ENCODE measurements around the gene COMTD1. TPM values are rescaled to one million over a fixed set of nuclear protein-coding genes. Genes with fewer than 3 reads are reported as not detected.
"Not testable (repeated sequence)": the region's sequence is repeated elsewhere in the genome, so short reads cannot be mapped to it uniquely, and the experiment has no call there.

Gene COMTD1
- total RNA-seq, 2 donors from 2014 or later: 22.3 to 58.9 TPM

DNA sequence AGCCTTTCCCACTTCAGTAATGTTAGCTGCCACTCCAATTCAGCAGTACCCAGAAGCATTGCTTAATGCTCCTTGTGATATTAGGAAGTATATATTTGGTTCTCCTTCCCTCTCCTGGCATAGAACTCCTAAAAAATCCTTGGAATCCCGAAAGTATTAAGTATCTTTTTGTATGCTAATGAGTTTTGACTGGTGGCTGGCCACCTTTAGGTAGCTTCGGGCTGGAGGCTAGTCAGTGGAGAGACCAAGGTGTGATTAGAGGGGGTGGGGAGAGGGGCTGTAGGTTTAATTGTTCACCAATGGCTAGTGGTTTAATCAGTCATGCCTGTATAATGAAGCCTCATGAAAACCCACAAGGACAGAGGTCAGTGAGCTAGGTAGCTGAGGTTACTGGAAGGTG lies 12.2 kb downstream of the COMTD1 start:
- DNase-seq (ENCODE audit: low spot score): no peak
- H3K36me3 Mint-ChIP-seq: peaks cover 41% of the 10 kb centered on the region
- H3K27me3 Mint-ChIP-seq: no peaks in the 10 kb centered on the region
- no peaks in the 10 kb centered on the region for H3K9me3 Mint-ChIP-seq
- peaks cover 18 to 26% of the 10 kb centered on the region in 2 donors for H3K4me1 Mint-ChIP-seq (ENCODE audit: low read depth in 2 of 2)
- H3K27ac Mint-ChIP-seq: peak overlapping the region; percentile 42 to 50
- H3K4me3 Mint-ChIP-seq: no peak overlapping the region
- no peak for ATAC-seq

DNA sequence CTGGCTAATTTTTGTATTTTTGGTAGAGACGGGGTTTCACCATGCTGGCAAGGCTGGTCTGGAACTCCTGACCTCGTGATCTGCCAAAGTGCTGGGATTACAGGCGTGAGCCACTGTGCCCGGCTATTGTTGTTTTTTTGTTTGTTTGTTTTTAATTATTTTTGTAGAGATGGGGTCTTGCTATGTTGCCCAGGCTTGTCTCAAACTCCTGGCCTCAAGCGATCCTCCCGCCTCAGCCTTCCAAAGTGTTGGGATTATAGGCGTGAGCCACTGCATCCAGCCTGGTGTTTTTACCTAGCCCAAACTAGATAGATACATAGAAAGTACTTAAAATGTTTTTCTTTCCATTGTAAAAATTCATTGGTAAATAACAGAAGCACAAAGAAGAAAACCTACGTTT lies 14.3 kb downstream of the COMTD1 start:
- DNase-seq (ENCODE audit: low spot score); H3K27ac Mint-ChIP-seq; H3K27me3 Mint-ChIP-seq; ATAC-seq; H3K9me3 Mint-ChIP-seq; H3K4me3 Mint-ChIP-seq: not testable (repeated sequence)
- H3K36me3 Mint-ChIP-seq: peaks cover 41% of the 10 kb centered on the region
- H3K4me1 Mint-ChIP-seq (ENCODE audit: low read depth in 2 of 2): peaks cover 18 to 27% of the 10 kb centered on the region in 2 donors

DNA sequence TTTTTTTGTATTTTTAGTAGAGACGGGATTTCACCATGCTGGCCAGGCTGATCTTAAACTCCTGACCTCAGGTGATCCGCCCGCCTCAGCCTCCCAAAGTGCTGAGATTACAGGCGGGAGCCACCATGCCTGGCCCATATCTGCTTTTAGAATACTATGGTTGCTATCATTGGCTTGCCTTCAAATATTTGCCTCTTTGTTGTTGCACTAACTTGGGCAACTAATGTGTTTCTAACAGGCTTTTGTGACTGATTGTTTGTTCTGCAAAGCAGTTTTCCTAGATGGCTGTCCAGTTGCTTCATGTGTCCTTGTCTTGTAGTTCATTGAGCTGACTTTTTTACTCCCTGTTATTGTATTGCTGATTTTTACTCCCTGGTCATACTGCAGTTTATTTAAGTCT lies 15.5 kb downstream of the COMTD1 start:
- Mint-ChIP-seq H3K4me3 (no peak overlapping the region), H3K36me3 (peaks cover 48% of the 10 kb centered on the region), H3K27me3 (no peaks in the 10 kb centered on the region), H3K9me3 (no peaks in the 10 kb centered on the region), H3K27ac (no peak overlapping the region), H3K4me1 (ENCODE audit: low read depth in 2 of 2) (peaks cover 22 to 24% of the 10 kb centered on the region in 2 donors)
- ATAC-seq (no peak), DNase-seq (ENCODE audit: low spot score) (no peak)

DNA sequence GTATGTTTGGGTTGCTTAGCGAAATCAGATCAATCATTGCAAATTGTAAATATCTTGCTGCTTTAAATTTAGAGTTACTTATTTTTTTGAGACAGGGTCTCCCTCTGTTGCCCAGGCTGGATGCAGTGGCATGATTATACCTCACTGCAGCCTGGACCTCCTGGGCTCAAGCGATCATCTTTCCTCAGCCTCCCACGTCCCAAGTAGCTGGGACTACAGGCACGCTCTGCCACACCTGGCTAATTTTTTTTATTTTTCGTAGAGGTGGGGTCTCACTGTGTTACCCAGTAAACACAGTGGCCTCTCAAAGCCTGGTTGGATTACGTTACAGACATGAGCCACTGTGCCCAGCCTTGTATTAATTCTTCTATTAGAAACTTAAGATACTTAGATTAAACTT lies 23.4 kb downstream of the COMTD1 start:
- Mint-ChIP-seq H3K27ac (peak overlapping the region; percentile 98 to 99), H3K4me3 (peak overlapping the region; percentile 97), H3K27me3 (no peaks in the 10 kb centered on the region), H3K4me1 (ENCODE audit: low read depth in 2 of 2) (peaks cover 29 to 31% of the 10 kb centered on the region in 2 donors), H3K9me3 (no peaks in the 10 kb centered on the region), H3K36me3 (peaks cover 29% of the 10 kb centered on the region)
- ATAC-seq (no peak), DNase-seq (ENCODE audit: low spot score) (no peak)

DNA sequence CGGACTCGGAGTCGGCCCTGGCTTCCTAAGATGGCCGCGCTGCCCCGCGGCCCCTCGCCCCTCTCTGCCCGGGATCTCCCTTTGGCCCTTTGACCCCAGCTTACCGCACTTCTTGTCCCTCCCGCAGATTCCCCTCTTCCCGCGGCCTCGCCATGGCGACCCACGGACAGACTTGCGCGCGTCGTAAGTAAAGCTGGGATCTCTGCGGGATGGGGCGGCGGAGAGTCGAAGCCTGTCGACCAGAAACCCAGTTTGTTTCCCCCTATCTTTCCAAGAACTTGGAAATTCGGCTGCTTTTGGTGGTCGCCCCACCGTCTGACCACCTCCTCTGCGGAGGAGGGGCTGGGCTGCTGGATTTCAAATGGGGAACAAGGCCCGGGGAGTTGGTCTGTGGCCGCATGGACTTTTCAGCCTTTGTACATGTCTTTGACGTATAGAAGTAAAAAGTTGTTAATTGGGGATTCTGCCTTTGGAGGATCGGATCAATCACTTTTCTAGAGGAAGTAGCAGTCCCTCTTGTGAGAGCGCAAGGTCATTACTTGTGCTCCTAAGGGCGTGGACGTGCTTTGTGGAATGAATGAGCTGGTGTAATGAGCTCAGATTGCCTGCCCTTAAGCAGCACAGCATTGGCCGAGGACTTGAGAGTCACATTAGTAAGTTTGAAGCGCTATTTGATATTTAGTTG lies 24.6 kb downstream of the COMTD1 start:
- no peak for ATAC-seq
- Mint-ChIP-seq H3K36me3 (peaks cover 24% of the 10 kb centered on the region), H3K27me3 (no peaks in the 10 kb centered on the region), H3K27ac (peak overlapping the region; percentile 98 to 99), H3K4me3 (peak overlapping the region; percentile 97), H3K9me3 (no peaks in the 10 kb centered on the region), H3K4me1 (ENCODE audit: low read depth in 2 of 2) (peaks cover 24 to 29% of the 10 kb centered on the region in 2 donors)
- peak; percentile 62 for DNase-seq (ENCODE audit: low spot score)

DNA sequence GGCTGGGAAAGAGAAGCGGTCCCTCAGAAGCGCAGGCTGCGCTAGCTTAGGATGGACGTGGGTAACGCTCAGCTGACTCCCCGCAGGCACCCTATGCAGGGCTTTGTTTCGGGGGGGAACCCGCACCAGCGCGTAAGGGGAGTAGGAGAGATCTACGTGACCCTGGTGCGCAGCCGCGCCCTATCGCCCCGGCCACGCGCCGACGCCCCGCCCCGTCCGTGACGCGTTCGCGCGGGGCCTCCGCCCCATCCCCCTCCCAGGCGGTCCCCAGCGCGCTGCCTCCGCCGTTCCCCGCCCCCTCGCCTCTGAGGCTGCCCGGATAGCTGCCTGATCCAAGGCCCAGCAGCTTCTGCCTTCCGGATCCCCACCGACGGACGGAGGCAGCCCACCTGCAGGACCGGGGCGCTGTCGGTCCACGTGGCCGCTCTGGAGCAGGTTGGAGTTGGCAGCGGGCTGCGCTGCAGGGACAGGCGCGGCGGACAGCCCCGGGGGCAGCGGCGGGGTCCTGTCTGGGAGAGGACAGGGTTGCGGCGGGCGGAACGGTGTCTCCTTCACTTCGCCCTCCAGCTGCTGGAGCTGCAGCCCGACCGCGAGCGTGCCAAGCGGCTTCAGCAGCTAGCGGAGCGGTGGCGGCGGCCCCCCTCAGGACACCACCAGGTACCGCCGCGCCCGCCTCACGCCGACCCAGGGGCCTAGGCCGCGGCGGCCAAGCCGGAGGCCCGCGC lies 25.3 kb downstream of the COMTD1 start, which contains the start of gene VDAC2:
VDAC2 (plus strand) TSS at position 515 of the 725 bp plus-strand sequence. CDS start 363 bp downstream, outside the sequence.
- Mint-ChIP-seq H3K4me3 (peak within 1 kb of the TSS; percentile 97), H3K4me1 (ENCODE audit: low read depth in 2 of 2) (peaks cover 24% of the 10 kb centered on the region in 2 donors), H3K27ac (peak within 1 kb of the TSS; percentile 98 to 99), H3K9me3 (no peaks in the 10 kb centered on the region), H3K36me3 (peaks cover 20% of the 10 kb centered on the region), H3K27me3 (no peaks in the 10 kb centered on the region)
- peak; percentile 95 for DNase-seq (ENCODE audit: low spot score)
- peak; percentile 97 for ATAC-seq

DNA sequence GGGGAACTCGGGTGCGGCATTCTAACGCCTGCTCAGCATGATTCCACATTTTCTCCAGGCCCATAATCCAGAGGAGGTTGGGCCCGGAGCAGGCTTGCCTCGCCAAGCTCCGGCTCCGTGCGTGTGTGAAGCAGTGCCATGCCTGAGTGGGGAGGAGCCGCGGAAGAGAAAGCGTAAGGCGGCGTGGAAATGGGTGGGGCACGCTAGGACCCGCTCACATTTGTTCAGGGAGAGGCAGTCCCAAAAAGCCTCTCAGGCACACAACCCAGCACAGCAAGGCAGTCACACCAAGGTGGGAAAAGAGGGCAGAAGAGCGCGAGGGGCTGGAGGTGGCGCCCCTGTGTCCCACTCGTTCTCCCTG lies 25.9 kb downstream of the COMTD1 start:
- H3K27me3 Mint-ChIP-seq: no peaks in the 10 kb centered on the region
- H3K36me3 Mint-ChIP-seq: peaks cover 20% of the 10 kb centered on the region
- peak; percentile 86 for DNase-seq (ENCODE audit: low spot score)
- peak overlapping the region; percentile 98 to 99 for H3K27ac Mint-ChIP-seq
- peaks cover 24% of the 10 kb centered on the region in 2 donors for H3K4me1 Mint-ChIP-seq (ENCODE audit: low read depth in 2 of 2)
- ATAC-seq: peak; percentile 75 to 79
- peak overlapping the region; percentile 97 for H3K4me3 Mint-ChIP-seq
- H3K9me3 Mint-ChIP-seq: no peaks in the 10 kb centered on the region

DNA sequence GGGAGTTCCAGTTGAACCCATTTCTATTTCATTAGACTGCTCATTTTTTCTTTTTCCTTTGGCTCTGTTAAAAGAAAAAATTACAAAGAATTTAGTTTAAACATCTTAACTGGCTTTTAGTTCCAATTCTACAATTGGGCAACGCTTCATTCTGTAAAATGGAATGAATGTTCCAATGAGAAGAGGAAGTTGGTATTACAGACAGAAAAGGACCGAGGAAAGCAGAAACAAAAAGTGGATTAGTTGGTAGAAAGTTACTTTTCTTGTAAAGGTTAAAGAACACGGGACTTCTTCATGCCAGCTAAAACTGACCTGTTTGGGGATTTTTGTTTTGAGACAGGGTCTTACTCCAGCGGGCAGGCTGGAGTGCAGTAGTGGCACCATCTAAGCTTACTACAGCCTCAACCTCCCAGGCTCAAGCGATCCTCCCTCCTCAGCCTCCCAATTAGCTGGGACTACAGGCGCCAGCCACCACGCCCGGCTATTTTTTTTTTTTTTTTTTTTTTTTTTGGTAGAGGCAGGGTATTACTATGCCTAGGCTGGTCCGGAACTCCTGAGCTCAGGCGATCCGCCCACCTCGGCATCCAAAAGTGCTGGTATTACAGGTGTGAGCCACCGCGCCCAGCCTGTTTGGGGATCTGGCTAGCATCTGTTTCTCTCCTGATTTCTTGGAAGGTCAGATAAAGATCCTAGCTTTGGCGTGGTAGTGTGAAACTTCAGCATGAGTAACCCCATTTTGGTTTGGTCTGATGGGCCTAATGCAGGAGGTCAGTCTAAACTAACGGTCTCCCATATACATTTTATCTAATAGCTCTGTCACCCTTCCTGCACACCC lies 26.5 kb downstream of the COMTD1 start:
- DNase-seq (ENCODE audit: low spot score) (no peak), ATAC-seq (no peak)
- peaks cover 24% of the 10 kb centered on the region in 2 donors for H3K4me1 Mint-ChIP-seq (ENCODE audit: low read depth in 2 of 2)
- H3K36me3 Mint-ChIP-seq: peaks cover 20% of the 10 kb centered on the region
- H3K27me3 Mint-ChIP-seq: no peaks in the 10 kb centered on the region
- peak overlapping the region; percentile 97 for H3K4me3 Mint-ChIP-seq
- H3K9me3 Mint-ChIP-seq: no peaks in the 10 kb centered on the region
- H3K27ac Mint-ChIP-seq: peak overlapping the region; percentile 98 to 99

DNA sequence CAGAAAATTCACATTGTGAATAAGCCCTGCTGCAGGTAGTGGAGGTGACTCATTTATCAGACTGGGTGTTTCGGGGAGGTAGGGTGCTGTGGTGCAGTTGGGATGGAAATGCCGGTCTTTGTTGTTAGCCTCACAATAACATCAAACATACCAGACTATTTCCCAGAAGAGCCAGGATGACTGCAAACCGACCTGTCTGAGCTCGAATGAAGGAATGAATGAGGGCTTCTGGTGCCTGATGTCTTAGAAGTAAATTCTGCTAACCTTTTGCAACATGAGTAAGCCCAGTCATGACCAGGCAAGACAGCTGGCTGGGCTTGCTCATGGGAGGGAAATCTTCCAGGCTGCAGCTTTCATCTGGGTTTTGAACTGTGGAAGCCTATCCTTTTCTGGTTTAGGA lies 27.6 kb downstream of the COMTD1 start:
- ATAC-seq: no peak
- H3K27ac Mint-ChIP-seq: peak overlapping the region in 1 of 2 donors; percentile 34

DNA sequence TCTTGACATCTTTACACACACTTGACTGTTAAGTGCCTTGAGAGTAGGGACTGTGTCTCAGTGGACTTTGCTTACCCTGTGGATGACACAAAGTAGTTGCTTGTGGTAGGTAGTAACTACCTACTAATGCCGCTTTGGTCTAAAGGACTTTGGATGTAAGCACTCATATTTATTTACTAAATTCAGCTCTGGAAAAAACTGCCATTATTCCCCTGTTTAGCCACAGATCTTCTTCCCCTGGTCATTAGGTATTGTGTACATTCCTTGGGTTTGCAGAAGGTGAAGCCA lies 28.0 kb downstream of the COMTD1 start:
- H3K27ac Mint-ChIP-seq: peak overlapping the region in 1 of 2 donors; percentile 34
- DNase-seq (ENCODE audit: low spot score) (no peak), ATAC-seq (no peak)
- no peaks in the 10 kb centered on the region for H3K9me3 Mint-ChIP-seq
- H3K4me1 Mint-ChIP-seq (ENCODE audit: low read depth in 2 of 2): peaks cover 20 to 23% of the 10 kb centered on the region in 2 donors
- no peak overlapping the region for H3K4me3 Mint-ChIP-seq
- peaks cover 14% of the 10 kb centered on the region for H3K36me3 Mint-ChIP-seq
- H3K27me3 Mint-ChIP-seq: no peaks in the 10 kb centered on the region

More for the DNA sequence above, 27.6 kb downstream of the COMTD1 start:
- H3K4me3 Mint-ChIP-seq: no peak overlapping the region
- H3K4me1 Mint-ChIP-seq (ENCODE audit: low read depth in 2 of 2): peaks cover 21 to 24% of the 10 kb centered on the region in 2 donors
- no peaks in the 10 kb centered on the region for H3K9me3 Mint-ChIP-seq
- peaks cover 15% of the 10 kb centered on the region for H3K36me3 Mint-ChIP-seq
- no peak for DNase-seq (ENCODE audit: low spot score)
- H3K27me3 Mint-ChIP-seq: no peaks in the 10 kb centered on the region

DNA sequence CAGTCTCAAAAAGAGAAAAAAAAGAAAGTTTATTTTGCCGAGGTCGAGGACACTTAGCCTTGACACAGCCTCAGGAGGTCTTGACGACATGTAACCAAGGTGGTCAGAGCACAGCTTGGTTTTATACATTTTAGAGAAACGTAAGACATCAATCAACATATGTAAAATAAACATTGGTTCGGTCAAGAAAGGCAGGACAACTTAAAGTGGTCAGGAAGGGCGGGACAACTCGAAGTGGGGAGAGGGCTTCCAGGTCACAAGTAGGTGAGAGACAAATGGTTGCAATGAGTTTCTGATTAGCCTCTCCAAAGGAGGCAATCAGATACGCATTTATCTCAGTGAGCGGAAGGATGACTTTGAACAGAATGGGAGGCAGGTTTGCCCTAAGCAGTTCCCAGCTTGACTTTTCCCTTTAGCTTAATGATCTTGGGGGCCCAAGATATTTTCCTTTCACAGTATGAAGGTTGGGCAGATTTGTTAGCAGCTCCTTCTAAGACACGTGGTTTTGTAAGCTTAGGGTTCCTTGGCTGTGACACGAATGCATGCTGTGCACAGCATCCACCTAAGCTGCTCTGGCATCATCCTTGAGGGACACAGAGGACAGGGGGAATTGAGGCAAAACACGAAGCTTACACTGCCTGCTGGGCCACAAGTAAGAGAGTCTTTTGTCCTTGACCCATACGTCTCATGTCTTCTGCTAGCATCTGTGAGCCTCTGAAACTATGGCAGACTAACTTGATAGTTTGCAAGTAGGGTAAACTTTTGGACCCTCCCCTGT lies 28.5 kb downstream of the COMTD1 start:
- H3K36me3 Mint-ChIP-seq: peaks cover 10% of the 10 kb centered on the region
- H3K4me1 Mint-ChIP-seq (ENCODE audit: low read depth in 2 of 2): peaks cover 16 to 18% of the 10 kb centered on the region in 2 donors
- peak overlapping the region in 1 of 2 donors; percentile 34 for H3K27ac Mint-ChIP-seq
- ATAC-seq (no peak), DNase-seq (ENCODE audit: low spot score) (no peak)
- no peaks in the 10 kb centered on the region for H3K27me3 Mint-ChIP-seq
- H3K4me3 Mint-ChIP-seq: no peak overlapping the region
- H3K9me3 Mint-ChIP-seq: no peaks in the 10 kb centered on the region

DNA sequence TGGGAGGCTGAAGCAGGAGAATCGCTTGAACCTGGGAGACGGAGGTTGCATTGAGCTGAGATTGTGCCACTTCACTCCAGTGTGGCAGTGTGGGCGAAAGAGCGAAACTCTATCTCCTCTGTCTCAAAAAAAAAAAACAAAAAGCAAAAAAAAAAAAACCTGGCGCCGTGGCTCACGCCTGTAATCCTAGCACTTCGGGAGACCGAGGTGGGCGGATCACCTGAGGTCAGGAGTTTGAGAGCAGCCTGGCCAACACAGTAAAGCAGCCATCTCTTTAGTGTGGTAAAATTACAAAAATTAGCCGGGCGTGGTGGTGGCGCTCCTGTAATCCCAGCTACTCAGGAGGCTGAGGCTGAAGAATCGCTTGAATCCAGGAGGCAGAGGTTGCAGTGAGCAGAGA lies 29.1 kb downstream of the COMTD1 start:
- not testable (repeated sequence) for ATAC-seq; H3K4me3 Mint-ChIP-seq; H3K27me3 Mint-ChIP-seq; DNase-seq (ENCODE audit: low spot score); H3K9me3 Mint-ChIP-seq; H3K27ac Mint-ChIP-seq; H3K36me3 Mint-ChIP-seq
- H3K4me1 Mint-ChIP-seq (ENCODE audit: low read depth in 2 of 2): peaks cover 9 to 12% of the 10 kb centered on the region in 2 donors

DNA sequence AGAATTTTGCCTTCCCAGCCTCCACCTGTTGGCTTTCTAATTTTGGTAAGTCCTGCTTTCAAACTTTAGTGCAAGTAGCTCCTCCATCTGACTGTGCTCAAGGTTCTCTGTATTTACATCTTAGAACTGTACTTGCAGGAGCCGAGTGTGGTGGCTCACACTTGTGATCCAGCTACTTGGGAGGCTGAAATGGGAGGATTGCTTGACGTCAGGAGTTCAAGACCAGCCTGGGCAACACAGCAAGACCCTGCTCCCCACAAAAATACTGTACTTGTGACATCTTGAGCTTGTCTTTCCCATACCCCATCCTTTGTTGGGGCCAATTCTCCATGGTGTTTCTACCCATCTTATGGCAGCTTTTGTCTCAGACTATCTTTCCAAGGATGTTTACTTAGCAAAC lies 29.8 kb downstream of the COMTD1 start:
- Mint-ChIP-seq H3K4me3 (no peak overlapping the region), H3K36me3 (no peaks in the 10 kb centered on the region), H3K9me3 (no peaks in the 10 kb centered on the region), H3K27ac (no peak overlapping the region), H3K4me1 (ENCODE audit: low read depth in 2 of 2) (peaks cover 5 to 6% of the 10 kb centered on the region in 2 donors), H3K27me3 (no peaks in the 10 kb centered on the region)
- ATAC-seq (no peak), DNase-seq (ENCODE audit: low spot score) (no peak)
